ENCODE measurements around the gene MORC4. TPM values are rescaled to one million over a fixed set of nuclear protein-coding genes. Genes with fewer than 3 reads are reported as not detected.
A peak's percentile ranks its signal among the peaks of the same experiment; 100 is the strongest.

MORC4 gene
- polyA plus RNA-seq, 2 of the 4 experiments (the other 2 are of a cell fraction), result 75.7 to 98.2 TPM

- CTCF ChIA-PET, result no interaction called here
- no peak for ATAC-seq
- POLR2A ChIA-PET, result no interaction called here
Measured at GRCh38 chrX:106939566-106939965, 60.4 kb downstream of the MORC4 start.

GRCh38 chrX:106936246-106936645 lies 63.8 kb downstream of the MORC4 start:
- H3K4me2 ChIP-seq, result no peak overlapping the region
- CTCF ChIA-PET, result interaction anchor here (0.9 to 3.1 kb wide), 7 partner anchors 14 to 44 kb away, joined by 3 to 15 read pairs (median 5); no protein-coding TSS in a partner anchor
- peak; percentile 36 for FAIRE-seq
- TF ChIP-seq HMGXB4 (CRISPR knock-in tag; IDR thresholded peaks at IDR 0.05; ENCODE audit: borderline replicate concordance), result no peak
- no peak for TF ChIP-seq RFX5 (IDR thresholded peaks at IDR 0.05)
- TF ChIP-seq BHLHE40 (IDR thresholded peaks at IDR 0.05; ENCODE audit: low read depth, low read length), result no peak
- TF ChIP-seq FOSL2 (IDR thresholded peaks at IDR 0.05), result no peak
- no peak for TF ChIP-seq FOSL2 (CRISPR knock-in tag; IDR thresholded peaks at IDR 0.05)
- TF ChIP-seq MAFK (IDR thresholded peaks at IDR 0.05; ENCODE audit: partially characterized antibody), result no peak
- no peak for TF ChIP-seq RNF2 (IDR thresholded peaks at IDR 0.05; ENCODE audit: borderline replicate concordance, low read depth)
- TF ChIP-seq JUN (IDR thresholded peaks at IDR 0.05), result no peak
- TF ChIP-seq TP53 (CRISPR knock-in tag; IDR thresholded peaks at IDR 0.05), result no peak
- no peak for TF ChIP-seq ATOH8 (CRISPR knock-in tag; IDR thresholded peaks at IDR 0.05; ENCODE audit: low read depth)
- no peak for TF ChIP-seq REST (IDR thresholded peaks at IDR 0.05)

More at GRCh38 chrX:106939566-106939965, 60.4 kb downstream of the MORC4 start:
- WGBS (ENCODE audit: missing lambda C conversion rate), result 63% methylated on average over 3 of the region's 3 CpGs
- TF ChIP-seq RAD21 (conservative IDR thresholded peaks at IDR 0.05 in 1 of 2, IDR thresholded peaks at IDR 0.05 in 1 of 2) (no peak), RARB (CRISPR knock-in tag; IDR thresholded peaks at IDR 0.05) (no peak), NPAS2 (CRISPR knock-in tag; IDR thresholded peaks at IDR 0.05; ENCODE audit: borderline replicate concordance) (no peak), NR3C1 (IDR thresholded peaks at IDR 0.05) (no peak), NFE2L2 (conservative IDR thresholded peaks at IDR 0.05; ENCODE audit: low read length) (no peak), POLR2A (IDR thresholded peaks at IDR 0.05; ENCODE audit: low read length) (no peak), CBX8 (IDR thresholded peaks at IDR 0.05) (no peak), KDM1A (IDR thresholded peaks at IDR 0.05; ENCODE audit: low read depth) (no peak), RFX5 (IDR thresholded peaks at IDR 0.05) (no peak), HOXB13 (CRISPR knock-in tag; IDR thresholded peaks at IDR 0.05; ENCODE audit: low read depth) (no peak), TP53 (CRISPR knock-in tag; IDR thresholded peaks at IDR 0.05) (no peak), FOSL2 (IDR thresholded peaks at IDR 0.05) (no peak), FOSL2 (CRISPR knock-in tag; IDR thresholded peaks at IDR 0.05) (no peak), ZSCAN20 (CRISPR knock-in tag; IDR thresholded peaks at IDR 0.05) (no peak), REST (IDR thresholded peaks at IDR 0.05) (no peak), EP300 (IDR thresholded peaks at IDR 0.05) (no peak), TFCP2L1 (CRISPR knock-in tag; IDR thresholded peaks at IDR 0.05) (no peak), HEYL (CRISPR knock-in tag; IDR thresholded peaks at IDR 0.05) (no peak), MAX (IDR thresholded peaks at IDR 0.05) (no peak), RCOR1 (IDR thresholded peaks at IDR 0.05; ENCODE audit: low read depth, low read length) (no peak), PBX3 (IDR thresholded peaks at IDR 0.05) (no peak)
- peaks cover 59% of the 10 kb centered on the region for H3K4me1 ChIP-seq
- DNase-seq (ENCODE audit: low read depth in 1 of 2, low spot score in 1 of 2), result no peak
- H3K4me3 ChIP-seq, result no peak overlapping the region
- peak; percentile 23 for FAIRE-seq
- H3K4me2 ChIP-seq, result no peak overlapping the region
- no peaks in the 10 kb centered on the region for H3K9me3 ChIP-seq
- peak overlapping the region; percentile 52 to 92; a peak in 5 of 6 replicates for H3K27ac ChIP-seq

More at GRCh38 chrX:106936246-106936645, 63.8 kb downstream of the MORC4 start:
- DNase-seq (ENCODE audit: low read depth in 1 of 2, low spot score in 1 of 2), result no peak
- peaks cover 90% of the 10 kb centered on the region for H3K4me1 ChIP-seq
- POLR2A ChIA-PET, result no interaction called here
- ATAC-seq, result no peak
- H3K9me3 ChIP-seq, result no peaks in the 10 kb centered on the region
- peak overlapping the region; percentile 92 to 99 for H3K27ac ChIP-seq
- 89% methylated on average over 1 of the region's 1 CpG for WGBS (ENCODE audit: missing lambda C conversion rate)
- no peak overlapping the region for H3K4me3 ChIP-seq
